H9 (cell line): ENCODE results near the gene PLCL1. TPM values are rescaled to one million over a fixed set of nuclear protein-coding genes. Genes with fewer than 3 reads are reported as not detected.

Source experiments
- DNase-seq: peaks from one replicate; pipeline ENCODE4 v3.0.0-alpha.2; 2017
- H2AFZ ChIP-seq: one replicate; pipeline ENCODE4 v1.6.1; 2013; ENCODE audit warnings: mild to moderate bottlenecking, low read length, control low read depth, moderate library complexity
- H2AK5ac ChIP-seq: 2 replicates; pipeline ENCODE4 v1.6.1; 2013; ENCODE audit warnings: low read length, control low read depth, mixed read lengths; ENCODE audit not compliant: insufficient read length
- H2BK120ac ChIP-seq: one replicate; pipeline ENCODE4 v1.6.1; 2013; ENCODE audit warnings: low read depth, mild to moderate bottlenecking, low read length, control low read depth, inconsistent platforms; ENCODE audit not compliant: poor library complexity, severe bottlenecking
- H2BK12ac ChIP-seq: 2 replicates; pipeline ENCODE4 v1.6.1; 2013; ENCODE audit warnings: low read length, control low read depth, mixed read lengths, low read depth; ENCODE audit not compliant: insufficient read length
- H2BK15ac ChIP-seq: 2 replicates; pipeline ENCODE4 v1.6.1; 2013; ENCODE audit warnings: low read depth, low read length, control low read depth
- H2BK20ac ChIP-seq: one replicate; pipeline ENCODE4 v1.6.1; 2013; ENCODE audit warnings: low read depth, mild to moderate bottlenecking, low read length, control low read depth, inconsistent platforms; ENCODE audit not compliant: poor library complexity, severe bottlenecking
- H2BK5ac ChIP-seq: 2 replicates; pipeline ENCODE4 v1.6.1; 2013; ENCODE audit warnings: low read length, control low read depth, mixed read lengths; ENCODE audit not compliant: insufficient read length
- H3K14ac ChIP-seq: 2 replicates; pipeline ENCODE4 v1.6.1; 2013; ENCODE audit warnings: low read length, control low read depth; ENCODE audit not compliant: insufficient read depth
- H3K18ac ChIP-seq: 2 replicates; pipeline ENCODE4 v1.6.1; 2013; ENCODE audit warnings: low read depth, mild to moderate bottlenecking, mixed read lengths, low read length, control low read depth; ENCODE audit not compliant: insufficient read length
- H3K23ac ChIP-seq: 2 replicates; pipeline ENCODE4 v1.6.1; 2013; ENCODE audit warnings: low read length, control low read depth, mixed read lengths, low read depth; ENCODE audit not compliant: insufficient read length
- H3K23me2 ChIP-seq: 2 replicates; pipeline ENCODE4 v1.6.1; 2013; ENCODE audit warnings: low read depth, mild to moderate bottlenecking, mixed read lengths, low read length, control low read depth; ENCODE audit not compliant: insufficient read length, poor library complexity, severe bottlenecking
- H3K27ac ChIP-seq: 2 replicates; pipeline ENCODE4 v1.5.1; 2013; ENCODE audit warnings: low read length, control low read depth, mixed read lengths, low read depth; ENCODE audit not compliant: insufficient read length
- H3K27me3 ChIP-seq: 2 replicates; pipeline ENCODE4 v1.6.1; 2013; ENCODE audit warnings: low read length, control low read depth, inconsistent platforms; ENCODE audit not compliant: insufficient read depth
- H3K4ac ChIP-seq: 2 replicates; pipeline ENCODE4 v1.6.1; 2013; ENCODE audit warnings: low read depth, mild to moderate bottlenecking, control low read depth, inconsistent platforms, low read length, moderate library complexity
- H3K4me1 ChIP-seq: 2 replicates; pipeline ENCODE4 v1.6.1; 2013; ENCODE audit warnings: low read length, control low read depth, inconsistent platforms; ENCODE audit not compliant: insufficient read depth
- H3K4me2 ChIP-seq: 2 replicates; pipeline ENCODE4 v1.6.1; 2013; ENCODE audit warnings: low read length, control low read depth, mixed read lengths; ENCODE audit not compliant: insufficient read length, insufficient read depth
- H3K56ac ChIP-seq: 2 replicates; pipeline ENCODE4 v1.6.1; 2013; ENCODE audit warnings: low read depth, mild to moderate bottlenecking, mixed read lengths, low read length, control low read depth; ENCODE audit not compliant: insufficient read length
- H3K79me1 ChIP-seq: 2 replicates; pipeline ENCODE4 v1.6.1; 2013; ENCODE audit warnings: low read depth, mild to moderate bottlenecking, moderate library complexity, low read length, control low read depth, inconsistent platforms; ENCODE audit not compliant: insufficient read depth, poor library complexity, severe bottlenecking
- H3K79me2 ChIP-seq: 2 replicates; pipeline ENCODE4 v1.6.1; 2013; ENCODE audit warnings: low read length, control low read depth, inconsistent platforms; ENCODE audit not compliant: insufficient read depth
- H3K9ac ChIP-seq: 2 replicates; pipeline ENCODE4 v1.6.1; 2013; ENCODE audit warnings: low read length, control low read depth, mixed read lengths; ENCODE audit not compliant: insufficient read length; ENCODE audit errors: extremely low read depth
- H3K9me3 ChIP-seq: one replicate; pipeline ENCODE4 v1.6.1; 2013; ENCODE audit warnings: low read depth, low read length, inconsistent platforms; ENCODE audit not compliant: control insufficient read depth
- H3T11ph ChIP-seq: one replicate; pipeline ENCODE4 v1.6.1; 2013; ENCODE audit warnings: mild to moderate bottlenecking, low read length, control low read depth, inconsistent platforms
- H4K20me1 ChIP-seq: one replicate; pipeline ENCODE4 v1.6.1; 2013; ENCODE audit not compliant: control insufficient read depth, insufficient read length, insufficient read depth
- H4K5ac ChIP-seq: 2 replicates; pipeline ENCODE4 v1.6.1; 2013; ENCODE audit warnings: low read depth, mild to moderate bottlenecking, mixed read lengths, low read length, control low read depth; ENCODE audit not compliant: insufficient read length
- H4K8ac ChIP-seq: replicated peaks from 2 replicates; pipeline ENCODE4 v1.6.1; 2013; ENCODE audit warnings: low read length, control low read depth, mixed read lengths, low read depth; ENCODE audit not compliant: insufficient read length
- H4K91ac ChIP-seq: 2 replicates; pipeline ENCODE4 v1.6.1; 2013; ENCODE audit warnings: low read depth, mild to moderate bottlenecking, moderate library complexity, mixed read lengths, low read length, control low read depth; ENCODE audit not compliant: insufficient read length
- H3K27ac Mint-ChIP-seq, 3 experiments: 2 replicates in 2 of 3; 3 replicates in 1 of 3; pipeline ENCODE4 v1.8.0; 2020 to 2021; ENCODE audit warnings: mixed read lengths in 3 of 3, mild to moderate bottlenecking in 1 of 3, moderate library complexity in 1 of 3
- H3K27me3 Mint-ChIP-seq: 2 replicates; pipeline ENCODE4 v1.8.0; 2021; ENCODE audit warnings: low read depth, mild to moderate bottlenecking, moderate library complexity, mixed read lengths
- H3K36me3 Mint-ChIP-seq, 3 experiments: 2 replicates in 2 of 3; 3 replicates in 1 of 3; pipeline ENCODE4 v1.8.0; 2020 to 2021; ENCODE audit warnings: low read depth in 3 of 3, mixed read lengths in 3 of 3; ENCODE audit not compliant: insufficient read depth in 1 of 3
- H3K4me1 Mint-ChIP-seq, 2 experiments: 2 replicates each; pipeline ENCODE4 v1.8.0; 2020; ENCODE audit warnings: mixed read lengths in 2 of 2
- H3K4me3 Mint-ChIP-seq, 2 experiments: 2 replicates in 1 of 2; 3 replicates in 1 of 2; pipeline ENCODE4 v1.8.0; 2020 to 2021; ENCODE audit warnings: mild to moderate bottlenecking in 2 of 2, mixed read lengths in 2 of 2, moderate library complexity in 1 of 2
- H3K9me3 Mint-ChIP-seq, 2 experiments: 2 replicates in 1 of 2; 3 replicates in 1 of 2; pipeline ENCODE4 v1.8.0; 2020; ENCODE audit warnings: mild to moderate bottlenecking in 2 of 2, mixed read lengths in 2 of 2, moderate library complexity in 1 of 2
- CTCF ChIP-seq: fragments of 200-600 bp; sonication (generic); conservative IDR thresholded peaks from 3 replicates; pipeline ENCODE4 v1.8.0; 2021; ENCODE audit warnings: antibody characterized with exemption, mild to moderate bottlenecking
- WGBS: extraction: QIAGEN DNeasy Blood & Tissue Kit; methylation state at CpG from one replicate; pipeline ENCODE4 v1.1.7; 2013; ENCODE audit warnings: missing lambda C conversion rate, low lambda C conversion rate, mixed read lengths; ENCODE audit not compliant: insufficient read length; ENCODE audit errors: extremely low coverage; 5-methylcytosine and 5-hydroxymethylcytosine counted together
- total RNA-seq: library from RNA; stranded (reverse); gene quantifications from 2 replicates; pipeline ENCODE4 v1.2.1, GENCODE V29; 2021

Gene PLCL1
- total RNA-seq, 1 experiment from 2014 or later, result 0.04 TPM

DNA sequence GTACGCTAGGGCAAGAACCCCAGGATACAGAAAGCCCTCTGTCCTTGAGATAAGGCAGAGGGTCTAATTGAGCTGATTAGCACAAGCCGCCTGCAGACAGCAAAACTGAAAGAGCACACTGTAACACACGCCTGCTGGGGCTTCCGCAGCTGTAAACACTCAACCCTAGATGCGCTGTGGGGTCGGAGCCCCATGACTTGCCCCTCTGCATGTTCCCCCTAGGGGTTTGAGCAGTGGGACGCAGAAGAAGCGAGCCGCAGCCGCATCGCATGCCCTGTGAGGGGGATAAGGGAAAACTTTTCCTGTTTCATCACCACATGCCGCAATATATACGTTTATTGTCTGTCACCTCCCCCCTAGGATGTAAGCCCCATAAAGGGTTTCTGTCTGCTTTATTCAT, 384.6 kb downstream of the PLCL1 start:
- Histone ChIP-seq H3K4me2 (no peak overlapping the region), H4K91ac (no peak overlapping the region), H4K5ac (no peak overlapping the region), H3K4ac (no peak overlapping the region), H3K27me3 (no peaks in the 10 kb centered on the region), H4K20me1 (no peaks in the 10 kb centered on the region), H4K8ac (no peak overlapping the region), H3K9ac (no peak overlapping the region), H3K79me2 (no peaks in the 10 kb centered on the region), H3K23me2 (no peaks in the 10 kb centered on the region), H3K56ac (no peak overlapping the region), H3T11ph (no peak overlapping the region), H2BK15ac (no peak overlapping the region), H3K9me3 (no peaks in the 10 kb centered on the region), H3K18ac (no peak overlapping the region), H3K14ac (no peak overlapping the region), H2AFZ (no peak overlapping the region), H2BK20ac (no peak overlapping the region), H3K27ac (no peak overlapping the region), H3K4me1 (no peaks in the 10 kb centered on the region), H2BK12ac (no peak overlapping the region), H3K23ac (no peak overlapping the region), H2AK5ac (no peak overlapping the region), H3K79me1 (no peaks in the 10 kb centered on the region), H2BK5ac (no peak overlapping the region), H2BK120ac (no peak overlapping the region)
- no peak overlapping the region for H3K27ac Mint-ChIP-seq
- no peaks in the 10 kb centered on the region; a peak in 1 of 7 replicates for H3K36me3 Mint-ChIP-seq
- no peak overlapping the region for H3K4me3 Mint-ChIP-seq
- DNase-seq, result no peak
- no CpG with 5 or more reads among the region's 13 CpGs for WGBS
- no peaks in the 10 kb centered on the region for H3K4me1 Mint-ChIP-seq
- no peaks in the 10 kb centered on the region for H3K27me3 Mint-ChIP-seq
- H3K9me3 Mint-ChIP-seq, result no peaks in the 10 kb centered on the region
- TF ChIP-seq CTCF, result no peak
